HFF-Myc (cell line): Measurements from ENCODE around the gene DCUN1D4.

Experiments
- DNase-seq: peaks from one replicate; pipeline ENCODE4 v3.0.0-alpha.2; 2011; ENCODE audit warnings: low read depth; ENCODE audit errors: extremely low read depth
- H3K4me3 ChIP-seq: replicated peaks from 2 replicates; pipeline ENCODE4 v1.5.1; 2011; ENCODE audit warnings: low read depth, mild to moderate bottlenecking, control low read depth, low read length
- TF ChIP-seq, protein P1 (sequence below): IDR thresholded peaks from 2 replicates; pipeline ENCODE4 v1.5.1; 2012; ENCODE audit warnings: mild to moderate bottlenecking, low read depth, low read length, control low read depth; ENCODE audit errors: missing control alignments

The DCUN1D4 gene

DNA sequence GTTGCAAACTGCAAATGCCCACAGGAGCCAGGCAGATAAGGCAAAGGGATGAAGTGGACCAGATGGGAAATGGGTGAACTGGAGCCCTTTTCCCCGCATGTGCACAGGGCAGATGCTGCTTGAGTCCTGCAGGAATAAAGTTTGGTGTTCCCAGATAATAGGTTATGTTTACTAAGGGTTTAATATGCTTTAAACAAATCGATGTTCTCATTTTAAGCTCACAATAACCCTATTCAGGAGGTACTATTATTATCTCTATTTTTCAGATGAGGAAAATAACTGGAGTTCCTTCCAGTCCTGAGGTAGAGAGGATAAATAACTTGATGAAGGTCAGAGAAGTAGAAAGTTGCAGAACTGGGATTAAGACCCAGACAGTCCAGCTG lies 99.9 kb downstream of the DCUN1D4 start:
- TF ChIP-seq, protein P1, sequence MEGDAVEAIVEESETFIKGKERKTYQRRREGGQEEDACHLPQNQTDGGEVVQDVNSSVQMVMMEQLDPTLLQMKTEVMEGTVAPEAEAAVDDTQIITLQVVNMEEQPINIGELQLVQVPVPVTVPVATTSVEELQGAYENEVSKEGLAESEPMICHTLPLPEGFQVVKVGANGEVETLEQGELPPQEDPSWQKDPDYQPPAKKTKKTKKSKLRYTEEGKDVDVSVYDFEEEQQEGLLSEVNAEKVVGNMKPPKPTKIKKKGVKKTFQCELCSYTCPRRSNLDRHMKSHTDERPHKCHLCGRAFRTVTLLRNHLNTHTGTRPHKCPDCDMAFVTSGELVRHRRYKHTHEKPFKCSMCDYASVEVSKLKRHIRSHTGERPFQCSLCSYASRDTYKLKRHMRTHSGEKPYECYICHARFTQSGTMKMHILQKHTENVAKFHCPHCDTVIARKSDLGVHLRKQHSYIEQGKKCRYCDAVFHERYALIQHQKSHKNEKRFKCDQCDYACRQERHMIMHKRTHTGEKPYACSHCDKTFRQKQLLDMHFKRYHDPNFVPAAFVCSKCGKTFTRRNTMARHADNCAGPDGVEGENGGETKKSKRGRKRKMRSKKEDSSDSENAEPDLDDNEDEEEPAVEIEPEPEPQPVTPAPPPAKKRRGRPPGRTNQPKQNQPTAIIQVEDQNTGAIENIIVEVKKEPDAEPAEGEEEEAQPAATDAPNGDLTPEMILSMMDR, result no peak
- DNase-seq, result no peak
- H3K4me3 ChIP-seq, result no peak overlapping the region

GRCh38 chr4:51943221-51943620 lies 100.3 kb downstream of the DCUN1D4 start:
- TF ChIP-seq, protein P1, result no peak
- no peak overlapping the region for H3K4me3 ChIP-seq
- no peak for DNase-seq

DNA sequence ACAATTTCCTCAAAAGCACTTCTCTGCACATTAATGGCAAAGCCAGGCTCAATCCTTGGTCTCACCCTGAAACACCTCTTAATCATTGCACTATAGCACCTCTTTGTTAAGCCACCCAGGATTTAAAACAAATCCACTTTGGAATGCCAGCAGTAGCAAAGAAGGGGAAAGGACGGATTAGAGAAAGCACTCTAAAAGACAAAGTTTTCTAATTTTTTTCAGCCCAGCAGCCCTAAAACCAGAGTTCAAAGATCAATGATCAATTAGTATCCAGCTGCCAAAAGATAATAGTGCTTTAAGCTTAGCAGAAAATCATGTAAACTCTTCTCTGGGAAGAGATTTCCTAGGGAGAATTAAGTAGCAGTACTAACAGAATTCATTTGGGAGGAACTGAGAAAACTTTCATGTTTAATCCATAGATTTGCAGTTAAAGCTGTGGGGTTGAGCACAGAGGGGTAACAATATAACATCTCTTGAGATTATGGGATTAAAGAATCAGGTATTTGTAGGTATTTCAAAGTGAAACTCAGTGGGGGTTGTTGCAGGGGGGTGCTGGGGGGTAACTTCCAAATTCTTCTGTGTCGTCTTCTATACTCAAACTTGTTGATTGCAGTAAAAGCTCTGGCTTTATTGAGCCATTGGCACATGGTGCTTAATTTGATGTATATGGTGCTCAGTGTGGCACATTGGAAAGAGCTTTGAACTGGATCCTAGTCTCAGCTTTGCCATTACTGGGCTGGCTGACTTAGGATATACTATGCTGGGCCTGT lies 115.4 kb downstream of the DCUN1D4 start:
- H3K4me3 ChIP-seq, result no peak overlapping the region
- TF ChIP-seq, protein P1, result no peak
- no peak for DNase-seq

DNA sequence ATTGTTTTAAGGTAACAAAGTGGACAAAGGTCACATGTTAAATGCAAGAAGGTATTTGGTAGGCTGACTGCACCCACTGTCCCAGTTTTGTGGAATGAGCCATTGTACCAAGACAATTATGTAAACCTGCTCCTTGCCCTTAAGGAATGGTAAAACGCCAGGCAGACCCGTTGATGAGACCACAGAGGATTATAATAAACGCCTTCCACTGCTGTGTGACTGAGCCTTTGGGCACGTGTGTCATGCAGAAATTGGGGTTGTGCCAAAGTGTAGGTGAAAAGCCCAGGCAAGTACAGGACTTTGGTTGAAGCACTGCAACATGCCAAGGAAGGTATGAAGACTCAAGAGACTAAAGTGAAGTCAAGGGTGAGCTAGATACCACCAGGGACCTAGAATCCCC lies 117.5 kb downstream of the DCUN1D4 start:
- DNase-seq, result no peak
- TF ChIP-seq, protein P1, result no peak
- no peak overlapping the region for H3K4me3 ChIP-seq

DNA sequence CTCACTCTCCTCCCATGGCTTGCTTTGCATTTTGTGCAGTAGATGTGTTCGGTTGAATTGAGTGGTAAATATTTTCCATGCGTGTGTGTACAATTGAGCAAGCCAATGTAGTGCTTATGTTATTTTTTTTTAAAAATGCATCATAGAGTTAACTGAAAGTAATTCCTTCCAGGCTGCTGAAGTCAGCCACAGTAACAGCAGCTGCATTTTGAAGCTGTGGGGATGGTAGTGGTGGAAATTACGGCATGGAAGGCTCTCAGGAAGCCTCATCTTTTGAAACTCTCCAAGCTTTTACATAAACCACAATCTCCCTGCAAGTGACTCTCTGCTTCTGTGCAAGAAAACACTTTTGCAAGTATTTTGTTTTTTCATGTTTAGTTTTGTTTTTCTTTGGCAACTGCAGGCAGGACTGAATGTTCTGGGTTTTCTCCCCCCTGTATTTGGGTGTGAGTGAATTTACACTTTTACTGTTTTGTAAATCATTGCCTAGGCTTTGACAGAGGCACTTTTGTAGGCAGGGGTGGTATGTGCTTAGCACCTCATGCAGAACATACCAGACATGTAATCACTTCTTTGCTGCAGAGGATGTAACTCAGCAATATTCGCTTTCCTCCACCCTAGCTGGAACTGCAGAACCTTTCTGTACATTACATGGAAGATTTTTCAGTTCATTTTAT lies 121.0 kb downstream of the DCUN1D4 start:
- no peak for DNase-seq
- TF ChIP-seq, protein P1, result no peak

DNA sequence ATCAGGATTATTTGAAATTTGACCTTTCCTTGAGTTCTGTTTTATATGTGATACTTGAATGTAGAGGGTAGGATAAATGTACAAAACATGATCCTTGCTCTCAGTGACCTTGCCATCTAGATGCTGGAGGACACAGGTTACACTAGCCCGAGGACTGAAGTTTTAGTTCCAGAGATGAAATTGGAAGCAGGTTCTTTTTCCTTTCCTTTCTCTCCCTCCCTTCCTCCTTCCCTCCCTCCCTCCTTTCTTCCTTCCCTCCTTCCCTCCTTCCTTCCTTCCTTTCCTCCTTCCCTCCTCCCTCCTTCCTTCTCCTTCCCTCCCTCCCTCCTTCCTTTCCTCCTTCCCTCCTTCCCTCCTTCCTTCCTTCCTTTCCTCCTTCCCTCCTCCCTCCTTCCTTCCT lies 122.9 kb downstream of the DCUN1D4 start:
- TF ChIP-seq, protein P1, result no peak
- DNase-seq, result no peak
- H3K4me3 ChIP-seq, result no peak overlapping the region

More for the DNA sequence above, 121.0 kb downstream of the DCUN1D4 start:
- no peak overlapping the region for H3K4me3 ChIP-seq
